Loucy (cell line): ENCODE measurements around the gene CYP4F3.

Experiments used
- CTCF ChIP-seq: fragments of 200-600 bp; sonication (generic); conservative IDR thresholded peaks from 2 replicates; pipeline ENCODE4 v1.5.1; 2014; ENCODE audit warnings: mild to moderate bottlenecking, antibody characterized with exemption, low read length
- EZH2phosphoT487 ChIP-seq: fragments of 200-600 bp; IDR thresholded peaks from 2 replicates; pipeline ENCODE4 v1.6.1; 2018; ENCODE audit warnings: antibody characterized with exemption, mild to moderate bottlenecking, moderate library complexity, borderline replicate concordance

GRCh38 chr19:15609261-15609660 lies 31.4 kb upstream of the CYP4F3 start:
- TF ChIP-seq CTCF = no peak
- TF ChIP-seq EZH2phosphoT487 = no peak
